ENCODE results near the gene SNRPB. TPM values are rescaled to one million over a fixed set of nuclear protein-coding genes. Genes with fewer than 3 reads are reported as not detected.

Gene SNRPB
- polyA plus RNA-seq, 3 donors, result 136 to 213 (median 183) TPM

- H3K36me3 ChIP-seq (replicated peaks in 1 of 2; ENCODE audit: control insufficient read depth in 1 of 2, insufficient read depth in 2 of 2, low read length in 2 of 2), result peaks cover 0 to 3% of the 10 kb centered on the region in 2 donors
- H3K27ac ChIP-seq (ENCODE audit: low read depth in 1 of 2, low read length in 2 of 2), result no peak overlapping the region
- peaks cover 19% of the 10 kb centered on the region for H4K20me1 ChIP-seq (ENCODE audit: insufficient read depth, low read length)
- H3K79me2 ChIP-seq (ENCODE audit: insufficient read depth, low read length), result peaks cover 21% of the 10 kb centered on the region
- intact Hi-C loops (cut with micrococcal nuclease), result loop anchor here (5.0 kb wide), 1 partner anchor 34 kb away; the partner anchor contains the start of gene ZNF343 (in 2 of the 2)
- Mint-ChIP-seq H3K9me3 (no peaks in the 10 kb centered on the region), H3K27me3 (ENCODE audit: low read depth in 3 of 3) (no peaks in the 10 kb centered on the region), H3K4me1 (peaks cover 19% of the 10 kb centered on the region), H3K27ac (no peak overlapping the region), H3K4me3 (no peak overlapping the region), H3K36me3 (peaks cover 0 to 3% of the 10 kb centered on the region in 2 donors)
- H3K9me3 ChIP-seq (replicated peaks in 1 of 2; ENCODE audit: control insufficient read depth in 1 of 2, insufficient read depth in 1 of 2, low read length in 2 of 2), result no peaks in the 10 kb centered on the region
- no peak overlapping the region for H3K9ac ChIP-seq (ENCODE audit: insufficient read depth, low read length, poor library complexity, severe bottlenecking)
- no CpG with 5 or more reads among the region's 4 CpGs for WGBS (ENCODE audit: insufficient coverage)
- H2AFZ ChIP-seq (ENCODE audit: insufficient read depth, low read depth, low read length, poor library complexity, severe bottlenecking), result no peak overlapping the region
- no peaks in the 10 kb centered on the region for H3K27me3 ChIP-seq (ENCODE audit: control insufficient read depth in 2 of 2, insufficient read depth in 2 of 2, low read length in 2 of 2)
- no peak overlapping the region for H3K4me2 ChIP-seq (replicated peaks; ENCODE audit: extremely low read depth, low read length, poor library complexity, severe bottlenecking)
- no peak for TF ChIP-seq CTCF (IDR thresholded peaks at IDR 0.05)
- DNase-seq, result no peak
- no peak overlapping the region for H3K4me3 ChIP-seq (replicated peaks in 1 of 3; ENCODE audit: low read depth in 2 of 3, low read length in 3 of 3)
- H3K4me1 ChIP-seq (ENCODE audit: control insufficient read depth in 1 of 2, insufficient read depth in 2 of 2, low read length in 2 of 2), result peaks cover 17 to 25% of the 10 kb centered on the region in 2 donors
These were observed 2.9 kb upstream of the SNRPB start for GRCh38 chr20:2473516-2473915.

- Histone ChIP-seq H3K4me1 (ENCODE audit: control insufficient read depth in 1 of 2, insufficient read depth in 2 of 2, low read length in 2 of 2) (peaks cover 17 to 28% of the 10 kb centered on the region in 2 donors), H2AFZ (ENCODE audit: insufficient read depth, low read depth, low read length, poor library complexity, severe bottlenecking) (peak overlapping the region; percentile 86), H3K9ac (ENCODE audit: insufficient read depth, low read length, poor library complexity, severe bottlenecking) (peak overlapping the region; percentile 92), H3K79me2 (ENCODE audit: insufficient read depth, low read length) (peaks cover 51% of the 10 kb centered on the region), H3K27me3 (ENCODE audit: control insufficient read depth in 2 of 2, insufficient read depth in 2 of 2, low read length in 2 of 2) (no peaks in the 10 kb centered on the region), H3K4me2 (replicated peaks; ENCODE audit: extremely low read depth, low read length, poor library complexity, severe bottlenecking) (peak overlapping the region; percentile 91), H3K27ac (ENCODE audit: low read depth in 1 of 2, low read length in 2 of 2) (peak overlapping the region; percentile 88 to 93), H3K36me3 (replicated peaks in 1 of 2; ENCODE audit: control insufficient read depth in 1 of 2, insufficient read depth in 2 of 2, low read length in 2 of 2) (peaks cover 33 to 38% of the 10 kb centered on the region in 2 donors), H4K20me1 (ENCODE audit: insufficient read depth, low read length) (peaks cover 54% of the 10 kb centered on the region), H3K4me3 (replicated peaks in 1 of 3; ENCODE audit: low read depth in 2 of 3, low read length in 3 of 3) (peak overlapping the region; percentile 66 to 97 (median 93)), H3K9me3 (replicated peaks in 1 of 2; ENCODE audit: control insufficient read depth in 1 of 2, insufficient read depth in 1 of 2, low read length in 2 of 2) (no peaks in the 10 kb centered on the region)
- Mint-ChIP-seq H3K27ac (peak overlapping the region; percentile 96 to 99 (median 98)), H3K36me3 (peaks cover 30% of the 10 kb centered on the region in 2 donors), H3K27me3 (ENCODE audit: low read depth in 3 of 3) (no peaks in the 10 kb centered on the region), H3K4me1 (peaks cover 26% of the 10 kb centered on the region), H3K4me3 (peak overlapping the region; percentile 96 to 97), H3K9me3 (no peaks in the 10 kb centered on the region)
- intact Hi-C loops (cut with micrococcal nuclease), result loop anchor here (5.0 to 10.0 kb wide), 2 partner anchors 37 to 1135 kb away; partner anchors contain the start of gene ZNF343 (in 2 of the 2)
- no peak for TF ChIP-seq CTCF (IDR thresholded peaks at IDR 0.05)
- under 1% methylated on average over 16 of the region's 19 CpGs for WGBS (ENCODE audit: insufficient coverage)
- DNase-seq, result peak; percentile 45 to 69 (median 59)
These were observed 582 bp downstream of the SNRPB start for GRCh38 chr20:2469991-2470422.

Data from CD14-positive monocyte (primary cell).